GM21529 (cell line): ENCODE results near the gene PMVK.
"Not testable (repeated sequence)": the region's sequence is repeated elsewhere in the genome, so short reads cannot be mapped to it uniquely, and the experiment has no call there.

ENCODE experiments used
- ATAC-seq: cut with Tn5 transposase; IDR thresholded peaks from one replicate; pipeline ENCODE4 v1.9.1; 2021; ENCODE audit not compliant: unreplicated experiment

PMVK gene

GRCh38 chr1:154925335-154926170 lies 11.0 kb downstream of the PMVK start:
- ATAC-seq = no peak

GRCh38 chr1:154923695-154924094 lies 12.8 kb downstream of the PMVK start:
- ATAC-seq = no peak

- ATAC-seq = no peak
These were observed 23.2 kb downstream of the PMVK start for GRCh38 chr1:154913273-154913672.

DNA sequence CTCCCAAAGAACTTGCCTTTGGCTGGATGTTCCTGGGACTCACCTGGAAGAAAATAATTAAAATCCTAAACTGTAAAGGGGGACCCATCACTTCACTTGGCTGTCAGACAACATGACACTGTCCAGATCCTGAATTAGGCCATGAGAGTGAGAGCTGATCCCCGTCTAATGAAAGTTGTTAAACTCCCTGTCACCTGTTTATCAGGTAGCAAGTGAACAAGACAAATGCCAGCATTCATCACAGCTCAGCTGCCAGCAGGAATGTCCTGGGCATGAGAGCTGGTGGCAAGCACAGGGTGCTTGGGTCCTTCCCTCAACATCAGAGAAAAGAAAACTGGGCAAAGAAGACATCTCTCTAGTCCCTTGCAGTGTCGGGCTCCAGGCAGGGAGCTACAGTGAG lies 23.8 kb downstream of the PMVK start:
- no peak for ATAC-seq

DNA sequence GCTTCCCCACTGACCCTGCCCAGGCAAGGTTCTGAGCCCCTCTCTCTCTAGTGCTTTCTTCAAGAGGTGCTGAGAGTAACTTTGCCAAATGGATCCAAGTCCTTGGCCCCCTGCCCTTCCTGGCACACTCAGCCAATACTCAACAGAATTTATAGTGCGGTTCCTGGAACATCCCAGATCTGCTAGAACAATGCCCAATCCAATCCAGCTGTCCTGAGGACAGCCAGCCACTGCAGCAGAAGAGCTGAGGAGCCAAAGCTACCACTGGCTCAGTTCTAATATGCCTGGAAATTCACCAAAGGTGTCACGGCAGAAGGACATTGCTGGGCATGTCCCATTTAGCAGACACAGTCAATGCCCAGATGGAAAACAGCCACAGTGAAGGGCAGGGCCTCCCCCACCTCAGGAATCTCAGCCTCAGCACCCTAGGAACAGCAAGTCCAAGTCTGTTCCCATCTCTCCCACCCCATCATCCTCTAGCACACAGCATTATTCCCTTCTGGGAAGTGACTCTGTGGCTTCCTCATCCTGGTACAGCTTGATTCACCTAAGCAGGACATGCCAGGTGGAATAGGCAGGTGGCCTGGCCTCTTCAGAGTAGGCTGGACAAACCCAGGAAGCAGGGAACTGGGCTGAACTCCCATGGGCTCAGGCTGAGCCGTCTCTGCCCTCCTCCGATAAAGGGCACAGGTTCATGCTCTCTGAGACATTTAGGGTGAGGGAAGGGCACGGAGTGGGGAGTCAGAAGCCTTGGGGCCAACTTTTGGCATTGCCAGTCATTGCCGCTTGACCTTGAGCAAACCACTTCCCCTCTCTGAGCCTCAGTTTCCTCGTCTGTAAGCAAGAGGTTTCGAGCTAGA lies 24.6 kb downstream of the PMVK start:
- ATAC-seq = no peak

DNA sequence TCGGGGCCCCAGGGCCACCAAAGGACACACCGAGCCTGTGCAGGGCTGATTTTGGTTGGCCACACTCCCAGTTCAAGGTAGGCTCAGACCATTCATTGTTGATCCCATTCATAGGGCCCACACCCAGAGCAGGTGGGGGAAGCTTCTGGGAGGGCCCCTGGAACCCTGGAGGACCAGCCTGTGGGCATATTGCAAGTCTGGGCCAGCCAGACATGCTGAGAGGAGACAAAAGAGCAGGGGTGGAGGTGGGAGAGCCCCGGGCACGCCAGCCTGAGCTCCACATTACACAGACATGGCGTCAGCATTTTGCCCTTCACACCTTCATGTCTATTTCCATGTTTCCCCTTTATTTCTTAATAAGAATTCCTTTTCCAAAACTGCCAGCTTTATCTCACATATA lies 25.7 kb downstream of the PMVK start:
- ATAC-seq = no peak

- ATAC-seq = no peak
These were observed 27.6 kb downstream of the PMVK start for GRCh38 chr1:154908937-154909336.

GRCh38 chr1:154908129-154908528 lies 28.4 kb downstream of the PMVK start:
- not testable (repeated sequence) for ATAC-seq

- no peak for ATAC-seq
These were observed 29.9 kb downstream of the PMVK start for GRCh38 chr1:154906621-154907081.

GRCh38 chr1:154902938-154903566 lies 33.5 kb downstream of the PMVK start:
- no peak for ATAC-seq

DNA sequence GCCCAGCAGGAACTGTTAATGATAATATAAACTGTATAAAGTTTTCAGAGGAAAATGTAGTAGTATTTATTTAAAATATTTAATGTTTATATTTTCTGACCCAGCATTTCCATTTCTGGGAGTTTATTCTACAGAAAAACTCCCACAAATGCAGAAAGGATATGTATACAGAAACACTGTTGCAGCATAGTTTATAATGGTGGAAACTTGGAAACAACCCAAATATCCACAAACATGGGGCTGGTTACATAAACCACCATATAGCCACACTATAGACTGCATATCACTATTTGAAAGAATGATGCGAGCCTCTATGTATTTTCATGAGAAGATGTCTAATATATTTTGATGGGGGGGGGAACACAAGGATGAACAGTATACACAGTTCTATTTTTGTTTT lies 34.9 kb downstream of the PMVK start:
- no peak for ATAC-seq

GRCh38 chr1:154899041-154899440 lies 37.5 kb downstream of the PMVK start:
- no peak for ATAC-seq

GRCh38 chr1:154896771-154897286 lies 39.7 kb downstream of the PMVK start:
- ATAC-seq = no peak

GRCh38 chr1:154895798-154896197 lies 40.7 kb downstream of the PMVK start:
- no peak for ATAC-seq

GRCh38 chr1:154891452-154891851 lies 45.1 kb downstream of the PMVK start:
- no peak for ATAC-seq

- no peak for ATAC-seq
These were observed 47.8 kb downstream of the PMVK start for GRCh38 chr1:154888757-154889156.

GRCh38 chr1:154886281-154887015 lies 50.1 kb downstream of the PMVK start:
- no peak for ATAC-seq

DNA sequence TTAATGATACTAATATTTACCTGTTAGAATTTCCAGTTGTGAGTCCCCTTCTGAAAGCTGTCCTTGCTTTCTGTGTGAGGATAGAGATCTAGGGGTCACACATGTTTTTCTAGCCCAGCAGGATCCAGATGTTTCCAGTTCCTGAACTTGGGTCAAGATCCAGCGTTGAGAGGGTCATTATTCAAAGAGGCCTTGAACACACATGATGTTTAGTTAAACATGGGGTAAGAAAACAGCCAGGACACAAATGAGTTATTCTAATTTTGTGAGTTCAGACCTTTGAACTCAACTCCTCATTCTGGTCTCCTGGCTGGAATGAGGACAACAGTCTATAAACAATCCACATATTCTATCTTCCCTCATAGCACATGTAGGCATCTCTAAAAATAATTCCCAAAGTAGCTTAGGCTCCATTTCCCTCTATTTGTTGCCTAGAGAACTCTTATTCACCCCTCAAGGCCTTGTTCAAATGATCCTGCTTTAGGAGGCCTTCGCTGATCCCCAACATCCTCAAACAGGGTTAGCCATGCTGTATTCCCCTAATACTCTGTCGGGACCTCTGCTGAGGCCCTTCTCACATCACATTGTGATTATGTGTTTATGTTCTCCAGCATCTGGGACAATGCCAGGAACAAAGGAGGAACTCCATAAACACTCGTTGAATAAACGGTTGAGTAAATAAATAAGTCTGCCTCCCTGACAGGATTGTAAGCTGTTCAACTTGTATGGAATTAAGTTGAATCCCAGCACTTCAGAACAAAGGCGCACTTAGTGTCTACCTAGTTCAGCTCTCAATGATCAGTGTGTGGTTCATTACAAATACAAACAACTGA lies 51.4 kb downstream of the PMVK start:
- no peak for ATAC-seq

- no peak for ATAC-seq
These were observed 52.3 kb downstream of the PMVK start for GRCh38 chr1:154883919-154884868.
